Left lobe of liver (tissue), 2 donors: ENCODE results near the gene CLDN8. TPM values are rescaled to one million over a fixed set of nuclear protein-coding genes. Genes with fewer than 3 reads are reported as not detected.

Experiments
- ATAC-seq: fragments of 200-7000 bp; cut with Tn5 transposase; one replicate; pipeline ENCODE4 v1.9.1; 2020; ENCODE audit warnings: mild to moderate bottlenecking, moderate library complexity
- DNase-seq: peaks from one replicate; pipeline ENCODE4 v3.0.0-alpha.2; 2020; ENCODE audit warnings: low spot score
- total RNA-seq: library from RNA; stranded (reverse); gene quantifications from one replicate; pipeline ENCODE4 v1.2.1, GENCODE V29; 2021
- donor health status: DM: no; HTN: no; CAD: no; lungs with moderate emphysema.
- donor health status: DM: no; HTN: yes; CAD: no.

The CLDN8 gene
- total RNA-seq, 1 donor from 2014 or later, result not detected

DNA sequence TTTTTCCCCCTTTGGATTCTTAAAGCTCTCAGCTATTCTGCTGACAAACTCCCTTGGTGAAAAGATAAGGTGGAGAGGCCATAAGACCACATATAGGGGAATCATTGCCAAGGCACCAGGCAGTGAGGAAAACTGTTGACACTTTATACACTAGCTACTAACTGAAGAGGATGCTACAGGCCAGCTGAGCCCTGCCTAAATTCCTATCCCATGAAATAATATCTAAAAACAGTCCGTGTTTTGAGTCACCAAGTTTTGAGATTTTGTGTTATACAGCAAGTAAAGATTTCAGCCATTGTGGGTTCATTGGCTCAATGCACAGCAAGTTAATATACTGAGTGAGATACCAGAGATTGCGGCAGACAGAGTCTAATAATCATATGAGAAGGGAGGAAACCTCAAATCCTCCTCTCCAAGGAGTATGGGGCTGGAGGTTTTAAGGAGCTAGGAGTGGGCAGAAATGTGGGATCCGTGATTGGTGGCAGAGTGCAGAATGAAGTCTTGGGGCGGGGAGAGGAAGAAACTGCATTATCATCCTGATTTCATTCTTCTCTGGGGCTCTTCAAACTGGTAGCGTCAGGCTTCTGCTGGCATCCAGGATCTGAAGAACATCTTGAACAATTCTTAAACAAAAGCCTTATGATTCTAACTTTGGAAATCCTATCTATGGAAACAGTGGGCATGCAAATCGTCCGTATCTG is 9.2 kb downstream of the CLDN8 start:
- ATAC-seq, result no peak
- no peak for DNase-seq

DNA sequence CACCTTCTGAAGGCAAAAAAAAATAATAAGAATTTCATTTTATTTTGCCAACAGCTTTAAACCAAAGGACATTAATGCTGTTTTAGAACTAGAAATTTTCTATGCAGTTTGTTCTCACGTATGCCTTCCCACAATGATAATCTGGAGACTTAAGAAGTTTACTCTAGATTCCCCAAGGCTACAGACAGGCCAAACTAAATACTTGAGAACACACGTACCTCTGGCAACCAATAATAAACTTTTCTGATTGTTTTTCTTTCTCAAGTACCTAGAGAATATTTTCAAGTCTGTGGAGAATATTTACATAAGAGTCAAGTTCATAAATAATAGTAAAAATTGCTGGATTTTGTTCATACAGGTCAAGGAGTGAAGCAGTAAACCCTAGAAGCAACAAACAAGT is 15.9 kb downstream of the CLDN8 start:
- DNase-seq (no peak), ATAC-seq (no peak)

DNA sequence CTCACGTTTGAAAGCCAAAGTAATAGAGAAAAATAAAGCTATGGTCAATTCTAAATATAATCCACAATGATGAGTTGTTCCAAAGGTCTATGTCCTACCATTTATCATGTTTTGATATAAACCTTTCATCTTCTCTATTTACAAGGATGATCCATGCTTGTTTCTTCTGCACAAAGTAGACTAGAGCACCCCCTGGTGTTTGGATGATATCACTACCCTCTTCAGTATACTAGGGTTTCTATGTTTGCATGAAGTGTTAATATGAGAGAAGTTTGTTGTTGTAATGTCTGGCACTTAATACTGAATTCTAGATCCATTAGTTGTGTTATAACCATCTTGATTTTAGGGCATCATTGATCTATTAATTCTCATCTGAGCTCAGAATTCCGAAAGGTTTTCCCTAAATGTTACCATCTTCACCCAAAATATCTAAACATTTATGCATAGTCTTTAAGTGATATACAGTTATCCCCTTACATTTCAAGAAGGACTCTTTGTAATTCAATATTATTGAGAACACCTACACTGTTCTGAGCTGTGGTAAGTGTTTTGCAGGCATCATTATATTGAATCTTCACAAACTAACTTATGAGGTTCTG is 21.1 kb downstream of the CLDN8 start:
- no peak for DNase-seq
- ATAC-seq, result peak; percentile 56

DNA sequence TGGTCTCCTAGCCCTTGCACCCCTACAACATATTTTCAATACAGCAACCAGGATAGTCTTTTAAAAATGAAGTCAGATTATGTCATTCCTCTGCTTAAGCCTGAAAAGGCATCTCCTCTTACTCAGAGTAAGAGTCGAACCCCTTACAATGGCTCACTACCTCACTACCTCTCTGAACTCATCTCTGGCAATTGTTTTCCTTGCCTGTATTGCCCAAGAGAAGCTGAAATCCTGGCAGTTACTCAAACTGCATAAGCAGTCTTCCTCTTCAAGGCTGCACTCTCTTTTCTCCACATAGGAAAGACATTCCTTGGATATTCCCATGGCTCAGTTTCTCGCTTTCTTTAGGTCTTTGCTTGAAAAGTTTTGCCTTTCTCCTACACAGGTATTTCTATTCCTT is 22.7 kb downstream of the CLDN8 start:
- no peak for DNase-seq
- ATAC-seq, result no peak

DNA sequence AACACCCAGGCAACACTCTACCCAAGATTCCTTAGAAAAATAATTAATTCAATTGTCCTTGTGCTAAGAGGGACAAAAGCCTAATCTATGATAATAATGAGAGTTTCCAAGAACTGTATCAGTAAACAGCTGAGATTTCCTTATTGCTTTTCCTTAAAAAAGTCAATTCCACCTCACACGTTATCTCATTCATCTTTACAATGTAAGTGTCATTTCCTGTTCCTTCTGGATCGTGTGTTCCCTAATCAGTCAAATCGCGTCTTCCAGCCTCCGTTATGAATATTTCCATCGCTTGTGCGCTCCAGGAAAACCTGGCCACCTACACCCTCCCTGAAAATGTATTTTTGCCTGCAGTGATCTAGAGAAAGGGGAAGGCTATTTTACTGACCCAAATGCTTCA is 25.3 kb downstream of the CLDN8 start:
- no peak for DNase-seq
- no peak for ATAC-seq

DNA sequence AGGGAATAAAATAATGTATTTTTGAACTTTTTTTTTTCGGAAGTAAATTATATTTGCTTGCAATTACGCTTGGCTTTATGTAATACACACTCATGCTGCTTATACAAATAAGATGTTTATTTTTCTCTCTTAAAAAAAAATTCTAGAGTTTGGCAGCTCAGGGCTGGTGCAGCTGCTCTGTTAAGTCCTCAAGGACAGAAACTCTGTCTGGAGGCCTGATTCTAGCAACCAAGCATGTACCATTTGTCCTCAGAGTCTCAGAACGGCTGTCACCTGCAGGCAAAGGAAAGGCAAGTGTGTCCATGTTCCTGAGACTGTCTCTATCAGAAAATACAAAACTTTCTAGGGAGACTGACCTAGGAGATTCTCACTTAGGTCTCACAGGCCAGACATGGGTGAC is 26.1 kb downstream of the CLDN8 start:
- ATAC-seq (no peak), DNase-seq (no peak)

DNA sequence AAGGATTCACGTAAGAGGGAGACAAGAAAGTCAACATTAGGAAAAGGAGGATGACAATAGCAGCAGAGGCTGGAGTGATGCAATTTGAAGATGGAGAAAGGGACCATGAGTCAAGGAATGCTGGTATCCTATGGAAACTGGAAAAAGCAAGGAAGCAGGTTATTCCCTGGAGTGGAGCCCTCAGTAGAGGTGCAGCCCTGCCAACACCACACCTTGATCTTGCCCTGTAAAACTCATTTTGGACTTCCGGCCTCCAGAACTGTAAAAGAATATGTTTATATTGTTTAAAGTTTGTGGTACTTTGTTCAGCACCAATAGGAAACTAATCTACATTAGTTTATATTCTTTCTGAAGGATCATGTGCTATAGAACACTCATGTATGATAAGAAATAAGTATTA is 29.7 kb downstream of the CLDN8 start:
- no peak for ATAC-seq
- DNase-seq, result no peak

DNA sequence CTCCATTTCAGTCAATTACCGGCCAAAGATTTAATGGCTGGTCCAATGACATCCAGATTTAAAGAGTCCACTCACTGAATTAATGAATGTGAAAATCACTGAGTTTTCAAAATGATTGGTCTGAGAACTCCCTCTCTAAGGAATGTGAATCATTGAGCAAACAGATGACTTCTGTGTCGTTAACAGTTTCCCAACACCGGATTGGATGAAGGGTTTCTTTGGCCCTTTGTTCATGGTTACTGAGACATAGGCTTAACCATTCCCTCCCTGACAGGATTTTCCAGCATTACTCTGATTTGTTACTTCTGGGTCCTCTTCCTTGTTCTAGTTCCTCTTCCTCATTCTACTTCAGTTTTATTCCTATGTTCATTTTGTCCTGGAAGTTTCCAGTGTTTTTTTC is 47.8 kb downstream of the CLDN8 start:
- DNase-seq (no peak), ATAC-seq (no peak)

DNA sequence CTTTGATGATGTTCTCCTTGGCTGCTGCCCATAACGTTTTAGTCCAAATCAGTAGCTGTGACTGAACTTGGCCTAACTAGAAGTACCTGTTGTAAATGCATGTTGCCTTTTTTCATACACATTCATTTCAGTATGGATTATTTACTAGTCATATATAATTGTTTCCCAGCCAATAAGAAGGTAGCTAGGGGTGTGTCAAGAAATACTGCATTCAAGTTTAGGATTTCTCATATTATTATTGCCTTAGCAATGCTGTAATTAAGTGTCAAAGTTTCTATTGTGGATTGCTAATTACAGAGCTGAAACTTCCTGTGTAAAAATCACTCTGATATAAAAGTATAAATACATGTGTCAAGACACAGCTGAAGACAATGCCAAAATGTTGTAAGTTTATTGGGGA is 49.2 kb downstream of the CLDN8 start, which contains the start of gene CLDN17:
CLDN17 (minus strand) TSS at position 101 of the 400 bp plus-strand sequence. CDS start 188 bp downstream, outside the sequence.
- DNase-seq (no peak), ATAC-seq (no peak)

DNA sequence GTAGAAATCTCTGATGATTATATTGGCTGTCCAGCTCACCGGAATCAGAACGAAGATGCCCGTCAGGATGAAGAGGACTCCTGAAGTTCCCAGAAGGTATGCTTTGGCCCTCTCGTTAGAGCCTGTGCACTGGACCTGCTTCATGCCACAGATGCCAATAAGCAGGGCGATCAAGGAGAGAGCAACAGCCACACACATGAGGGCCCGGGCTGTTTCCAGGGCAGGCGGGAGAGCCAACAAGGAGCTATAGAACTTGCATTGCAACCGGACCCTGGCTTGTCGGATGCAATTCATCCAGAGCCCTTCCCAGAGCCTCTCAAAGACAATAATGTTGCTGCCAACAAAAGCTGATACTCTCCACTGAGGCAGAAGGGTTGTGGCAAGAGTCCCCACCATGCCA is 49.7 kb downstream of the CLDN8 start:
- ATAC-seq, result no peak
- DNase-seq, result no peak

DNA sequence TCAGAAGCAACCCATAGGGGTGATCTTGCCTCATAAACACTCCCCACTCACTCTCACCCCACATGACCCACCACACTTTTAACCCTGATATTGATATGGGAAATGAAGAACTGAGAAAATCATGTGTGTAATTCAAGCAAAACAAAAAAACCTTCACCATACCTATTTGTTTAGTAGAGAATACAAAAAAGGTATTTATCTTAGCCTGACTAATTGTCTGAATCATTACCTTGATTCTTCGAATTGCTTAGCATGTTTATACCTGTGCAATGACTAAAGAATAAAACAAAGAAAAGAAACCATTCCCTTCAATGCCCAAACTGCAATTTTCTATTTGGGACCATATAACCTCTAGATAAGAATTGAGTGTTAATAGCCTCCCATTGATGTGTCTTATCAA is 51.1 kb downstream of the CLDN8 start:
- ATAC-seq (no peak), DNase-seq (no peak)

Other genes with a start within 250 kb of the CLDN8 start
- gene CLDN17, start 49.3 kb downstream of the CLDN8 start, total RNA-seq, result not detected
- gene KRTAP24-1, start 66.9 kb upstream of the CLDN8 start, total RNA-seq, result not detected
- gene KRTAP25-1, start 73.4 kb upstream of the CLDN8 start, total RNA-seq, result not detected
- not detected for gene KRTAP26-1, start 104.2 kb upstream of the CLDN8 start, total RNA-seq
- not detected for gene KRTAP27-1, start 121.6 kb upstream of the CLDN8 start, total RNA-seq
- gene KRTAP23-1, start 132.5 kb upstream of the CLDN8 start, total RNA-seq, result not detected
- not detected for gene KRTAP13-2, start 156.2 kb upstream of the CLDN8 start, total RNA-seq
- gene KRTAP13-1, start 179.9 kb upstream of the CLDN8 start, total RNA-seq, result not detected
- not detected for gene KRTAP13-3, start 209.8 kb upstream of the CLDN8 start, total RNA-seq
- not detected for gene KRTAP13-4, start 214.1 kb upstream of the CLDN8 start, total RNA-seq
- not detected for gene KRTAP15-1, start 224.2 kb upstream of the CLDN8 start, total RNA-seq